Activated CD8-positive, alpha-beta memory T cell treated with anti-CD3 and anti-CD28 coated beads, Interleukin-2, amount 10 ng/mL, durations not matched to agents 7 days and 5 days (primary cell): ENCODE results near the gene LTB4R. TPM values are rescaled to one million over a fixed set of nuclear protein-coding genes. Genes with fewer than 3 reads are reported as not detected.

Experiments used
- ATAC-seq: fragments of 150-1000 bp; cut with Tn5 transposase; one replicate; pipeline ENCODE4 v1.10.0; 2021; ENCODE audit warnings: moderate library complexity
- CTCF ChIA-PET: fragments of 350-600 bp; sonication (Branson Sonifier 250); formaldehyde crosslinking; loops from one replicate; lab custom pipeline; 2021; ENCODE audit warnings: antibody characterized with exemption; lab: Charles Lee
- DNase-seq: peaks from one replicate; pipeline ENCODE4 v3.0.0-alpha.2; 2020
- H3K27ac Mint-ChIP-seq: one replicate; pipeline ENCODE4 v1.8.0; 2021; ENCODE audit warnings: mild to moderate bottlenecking, mixed read lengths
- H3K27me3 Mint-ChIP-seq: one replicate; pipeline ENCODE4 v1.8.0; 2021; ENCODE audit warnings: mixed read lengths
- H3K36me3 Mint-ChIP-seq: one replicate; pipeline ENCODE4 v1.8.0; 2021; ENCODE audit warnings: mild to moderate bottlenecking, mixed read lengths
- H3K4me1 Mint-ChIP-seq: one replicate; pipeline ENCODE4 v1.8.0; 2021; ENCODE audit warnings: mixed read lengths
- H3K4me3 Mint-ChIP-seq: one replicate; pipeline ENCODE4 v1.8.0; 2021; ENCODE audit warnings: mild to moderate bottlenecking, moderate library complexity, mixed read lengths
- H3K9me3 Mint-ChIP-seq: one replicate; pipeline ENCODE4 v1.8.0; 2022; ENCODE audit warnings: low read depth, mixed read lengths
- total RNA-seq, 2 experiments: library from RNA; stranded (reverse); gene quantifications; one replicate each; pipeline ENCODE4 v1.2.3, GENCODE V29; 2021

The LTB4R gene
- total RNA-seq, 2 experiments from 2014 or later, result 15.6 to 32.5 TPM

DNA sequence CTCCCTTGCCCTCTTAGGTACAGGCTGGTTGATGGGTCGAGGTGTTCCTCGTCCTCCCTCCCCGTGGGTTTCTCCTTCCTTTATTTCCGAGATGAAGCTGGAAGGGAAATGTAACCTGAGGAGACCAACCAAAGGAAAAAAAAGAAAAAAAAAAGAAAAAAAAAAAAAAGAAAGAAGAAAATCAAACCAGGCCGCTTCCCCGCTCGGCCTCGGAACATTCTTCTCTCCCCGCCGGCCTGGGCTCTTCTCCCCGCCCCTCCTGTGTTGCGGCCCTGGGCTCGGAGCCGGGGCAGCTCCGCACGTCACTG lies 55.1 kb downstream of the LTB4R start:
- ATAC-seq (no peak), DNase-seq (no peak)
- CTCF ChIA-PET, result interaction anchor here (1.6 to 2.2 kb wide), 4 partner anchors 19 to 69 kb away, joined by 6 to 41 read pairs (median 12); partner anchors contain the start of gene KHNYN
- Mint-ChIP-seq H3K27me3 (peaks cover 66% of the 10 kb centered on the region), H3K27ac (no peak overlapping the region), H3K36me3 (no peaks in the 10 kb centered on the region), H3K4me1 (peaks cover 24% of the 10 kb centered on the region), H3K4me3 (no peak overlapping the region), H3K9me3 (no peaks in the 10 kb centered on the region)

GRCh38 chr14:24366721-24367513 lies 55.6 kb downstream of the LTB4R start:
- CTCF ChIA-PET, result interaction anchor here (1.6 to 2.2 kb wide), 4 partner anchors 20 to 69 kb away, joined by 6 to 41 read pairs (median 12); partner anchors contain the start of gene KHNYN
- Mint-ChIP-seq H3K27me3 (peaks cover 61% of the 10 kb centered on the region), H3K4me1 (peaks cover 24% of the 10 kb centered on the region), H3K36me3 (no peaks in the 10 kb centered on the region), H3K27ac (no peak overlapping the region), H3K4me3 (no peak overlapping the region), H3K9me3 (no peaks in the 10 kb centered on the region)
- DNase-seq, result no peak
- ATAC-seq, result no peak

Other genes starting within 250 kb of the LTB4R start
- under 1 TPM in 1 of 2 experiments, not detected in 1; 0.12 TPM for gene CPNE6, start 239.9 kb upstream of the LTB4R start, total RNA-seq
- 10 to 100 TPM; 61.7 to 87.0 TPM for gene PCK2, start 217.2 kb upstream of the LTB4R start, total RNA-seq
- 10 to 100 TPM; 86.3 to 94.4 TPM for gene DCAF11, start 196.7 kb upstream of the LTB4R start, total RNA-seq
- gene NRL, start 196.6 kb upstream of the LTB4R start, total RNA-seq, result 1 to 10 TPM; 2.6 to 3.2 TPM
- gene FITM1, start 180.8 kb upstream of the LTB4R start, total RNA-seq, result under 1 TPM; 0.77 to 0.91 TPM
- 100 to 1,000 TPM; 420 to 454 TPM for gene PSME1, start 175.3 kb upstream of the LTB4R start, total RNA-seq
- 10 to 100 TPM; 45.5 to 56.1 TPM for gene EMC9, start 169.9 kb upstream of the LTB4R start, total RNA-seq
- gene PSME2, start 164.9 kb upstream of the LTB4R start, total RNA-seq, result 100 to 1,000 TPM; 577 to 623 TPM
- gene RNF31, start 164.0 kb upstream of the LTB4R start, total RNA-seq, result 100 to 1,000 TPM; 129 to 149 TPM
- 100 to 1,000 TPM; 238 to 295 TPM for gene IRF9, start 150.2 kb upstream of the LTB4R start, total RNA-seq
- gene REC8, start 139.4 kb upstream of the LTB4R start, total RNA-seq, result 10 to 100 TPM; 52.9 to 92.8 TPM
- 10 to 100 TPM; 32.4 to 54.9 TPM for gene IPO4, start 122.7 kb upstream of the LTB4R start, total RNA-seq
- gene TM9SF1, start 116.1 kb upstream of the LTB4R start, total RNA-seq, result 10 to 100 TPM; 26.7 to 32.8 TPM
- gene TSSK4, start 105.8 kb upstream of the LTB4R start, total RNA-seq, result under 1 TPM in 1 of 2 experiments, not detected in 1; 0.42 TPM
- 10 to 100 TPM; 80.5 to 82.5 TPM for gene CHMP4A, start 98.0 kb upstream of the LTB4R start, total RNA-seq
- gene MDP1, start 95.4 kb upstream of the LTB4R start, total RNA-seq, result 10 to 100 TPM; 11.4 to 16.9 TPM
- 100 to 1,000 TPM; 181 to 205 TPM for gene NEDD8, start 79.1 kb upstream of the LTB4R start, total RNA-seq
- 10 to 100 TPM; 70.6 to 71.3 TPM for gene GMPR2, start 78.6 kb upstream of the LTB4R start, total RNA-seq
- 100 to 1,000 TPM; 111 to 130 TPM for gene TINF2, start 68.9 kb upstream of the LTB4R start, total RNA-seq
- gene TGM1, start 48.3 kb upstream of the LTB4R start, total RNA-seq, result 1 to 10 TPM; 3.0 to 5.1 TPM
- gene RABGGTA, start 39.9 kb upstream of the LTB4R start, total RNA-seq, result 10 to 100 TPM; 34.3 to 44.6 TPM
- 10 to 100 TPM; 14.2 to 26.5 TPM for gene DHRS1, start 11.7 kb upstream of the LTB4R start, total RNA-seq
- 10 to 100 TPM; 34.2 to 38.3 TPM for gene NOP9, start 11.7 kb upstream of the LTB4R start, total RNA-seq
- gene CIDEB, start 3.5 kb upstream of the LTB4R start, total RNA-seq, result 10 to 100 TPM; 24.5 to 44.2 TPM
- gene LTB4R2, start 1.4 kb upstream of the LTB4R start, total RNA-seq, result 10 to 100 TPM; 12.6 to 18.8 TPM
- 1 to 10 TPM; 1.6 to 3.4 TPM for gene ADCY4, start 23.6 kb downstream of the LTB4R start, total RNA-seq
- 10 to 100 TPM; 22.9 to 29.4 TPM for gene RIPK3, start 28.5 kb downstream of the LTB4R start, total RNA-seq
- 1 to 10 TPM in 1 of 2 experiments, not detected in 1; 1.3 TPM for gene NFATC4, start 56.7 kb downstream of the LTB4R start, total RNA-seq
- gene NYNRIN, start 87.5 kb downstream of the LTB4R start, total RNA-seq, result under 1 TPM; 0.05 to 0.50 TPM
- 1 to 10 TPM; 5.0 to 7.1 TPM for gene CBLN3, start 118.2 kb downstream of the LTB4R start, total RNA-seq
- 10 to 100 TPM; 73.3 to 81.2 TPM for gene KHNYN, start 118.5 kb downstream of the LTB4R start, total RNA-seq
- 10 to 100 TPM; 45.6 to 45.9 TPM for gene SDR39U1, start 131.3 kb downstream of the LTB4R start, total RNA-seq
- not detected for gene CMA1, start 196.8 kb downstream of the LTB4R start, total RNA-seq